GM21723 (cell line): ENCODE results near the gene SLCO1A2.
"Not testable (repeated sequence)": the region's sequence is repeated elsewhere in the genome, so short reads cannot be mapped to it uniquely, and the experiment has no call there.

ENCODE experiments used
- ATAC-seq: cut with Tn5 transposase; IDR thresholded peaks from one replicate; pipeline ENCODE4 v1.9.1; 2021; ENCODE audit warnings: mild to moderate bottlenecking, moderate library complexity; ENCODE audit not compliant: unreplicated experiment

The SLCO1A2 gene

GRCh38 chr12:21334771-21335325 lies at the start of gene SLCO1A2:
Gene SLCO1A2, minus strand, starts transcription at chr12:21334917. Its CDS starts 270 bp downstream, at chr12:21334647.
- no peak for ATAC-seq

- no peak for ATAC-seq
Observed at GRCh38 chr12:21384261-21384660, 49.5 kb upstream of the SLCO1A2 start.

GRCh38 chr12:21381320-21381719 lies 46.6 kb upstream of the SLCO1A2 start:
- ATAC-seq = not testable (repeated sequence)

- no peak for ATAC-seq
Observed at GRCh38 chr12:21379218-21379617, 44.5 kb upstream of the SLCO1A2 start.

GRCh38 chr12:21372602-21373001 lies 37.9 kb upstream of the SLCO1A2 start, which contains the start of gene IAPP:
Gene IAPP, plus strand, starts transcription at chr12:21372902. Its CDS starts 450 bp downstream, at chr12:21373352.
- no peak for ATAC-seq

- ATAC-seq = no peak
Observed at GRCh38 chr12:21370845-21371449, 36.2 kb upstream of the SLCO1A2 start.

GRCh38 chr12:21369141-21369980 lies 34.6 kb upstream of the SLCO1A2 start:
- no peak for ATAC-seq

- not testable (repeated sequence) for ATAC-seq
Observed at GRCh38 chr12:21360632-21361031, 25.9 kb upstream of the SLCO1A2 start.

GRCh38 chr12:21354641-21355040 lies 19.9 kb upstream of the SLCO1A2 start:
- no peak for ATAC-seq

GRCh38 chr12:21353948-21354347 lies 19.2 kb upstream of the SLCO1A2 start:
- no peak for ATAC-seq

- no peak for ATAC-seq
Observed at GRCh38 chr12:21353487-21353886, 18.8 kb upstream of the SLCO1A2 start.

- ATAC-seq = no peak
Observed at GRCh38 chr12:21350975-21351374, 16.3 kb upstream of the SLCO1A2 start.

- no peak for ATAC-seq
Observed at GRCh38 chr12:21346542-21347205, 12.0 kb upstream of the SLCO1A2 start.

- no peak for ATAC-seq
Observed at GRCh38 chr12:21343636-21344035, 8.9 kb upstream of the SLCO1A2 start.

- no peak for ATAC-seq
Observed at GRCh38 chr12:21341769-21342168, 7.1 kb upstream of the SLCO1A2 start.

- no peak for ATAC-seq
Observed at GRCh38 chr12:21340403-21340802, 5.7 kb upstream of the SLCO1A2 start.

- ATAC-seq = no peak
Observed at GRCh38 chr12:21339921-21340320, 5.2 kb upstream of the SLCO1A2 start.

- ATAC-seq = no peak
Observed at GRCh38 chr12:21337959-21338744, 3.4 kb upstream of the SLCO1A2 start.

- ATAC-seq = no peak
Observed at GRCh38 chr12:21337453-21337852, 2.7 kb upstream of the SLCO1A2 start.

- no peak for ATAC-seq
Observed at GRCh38 chr12:21336656-21337055, 1.9 kb upstream of the SLCO1A2 start.
